GM23338 (cell line): Measurements from ENCODE around the gene NCLN. TPM values are rescaled to one million over a fixed set of nuclear protein-coding genes. Genes with fewer than 3 reads are reported as not detected.

Experiments
- ATAC-seq: fragments of 200-7000 bp; cut with Tn5 transposase; 3 replicates; pipeline ENCODE4 v1.9.1; 2020
- DNase-seq: peaks from one replicate; pipeline ENCODE4 v3.0.0-alpha.2; 2015; ENCODE audit warnings: low spot score
- H2AFZ ChIP-seq: fragments of 200-600 bp; sonication (generic); 2 replicates; pipeline ENCODE4 v1.8.0; 2016; ENCODE audit warnings: antibody characterized with exemption, mild to moderate bottlenecking, moderate library complexity
- H3F3A ChIP-seq: fragments of 200-600 bp; sonication (generic); replicated peaks from 2 replicates; pipeline ENCODE4 v1.8.0; 2017; ENCODE audit warnings: antibody characterized with exemption, mixed run types, low read depth
- H3K27ac ChIP-seq: fragments of 200-600 bp; sonication (generic); 2 replicates; pipeline ENCODE4 v1.6.1; 2016; ENCODE audit warnings: low read depth
- H3K27me3 ChIP-seq: fragments of 200-600 bp; sonication (generic); 2 replicates; pipeline ENCODE4 v1.8.0; 2016; ENCODE audit warnings: mild to moderate bottlenecking, mixed run types, moderate library complexity; ENCODE audit not compliant: insufficient read depth
- H3K36me3 ChIP-seq: fragments of 200-600 bp; sonication (generic); 2 replicates; pipeline ENCODE4 v1.8.0; 2016; ENCODE audit warnings: mild to moderate bottlenecking; ENCODE audit not compliant: insufficient read depth
- H3K4me1 ChIP-seq: fragments of 200-600 bp; sonication (generic); 2 replicates; pipeline ENCODE4 v1.8.0; 2016; ENCODE audit warnings: mild to moderate bottlenecking, moderate library complexity; ENCODE audit not compliant: insufficient read depth
- H3K4me2 ChIP-seq: fragments of 200-600 bp; sonication (generic); 2 replicates; pipeline ENCODE4 v1.7.1; 2017; ENCODE audit warnings: mixed run types
- H3K4me3 ChIP-seq: fragments of 200-600 bp; sonication (generic); 2 replicates; pipeline ENCODE4 v1.6.1; 2016; ENCODE audit warnings: mixed run types
- H3K79me2 ChIP-seq: fragments of 200-600 bp; sonication (generic); replicated peaks from 2 replicates; pipeline ENCODE4 v1.8.0; 2017; ENCODE audit warnings: mild to moderate bottlenecking; ENCODE audit not compliant: insufficient read depth
- H3K9me2 ChIP-seq: fragments of 200-600 bp; sonication (generic); 2 replicates; pipeline ENCODE4 v1.8.0; 2017; ENCODE audit not compliant: insufficient read depth
- H4K20me1 ChIP-seq: fragments of 200-600 bp; sonication (generic); replicated peaks from 2 replicates; pipeline ENCODE4 v1.8.0; 2017; ENCODE audit warnings: mild to moderate bottlenecking; ENCODE audit not compliant: insufficient read depth
- H3K27ac Mint-ChIP-seq: 2 replicates; pipeline ENCODE4 v1.8.0; 2020; ENCODE audit warnings: inconsistent platforms, mild to moderate bottlenecking, moderate library complexity, mixed read lengths
- H3K27me3 Mint-ChIP-seq: 3 replicates; pipeline ENCODE4 v1.8.0; 2022; ENCODE audit warnings: low read depth, mild to moderate bottlenecking, moderate library complexity, mixed read lengths, inconsistent platforms; ENCODE audit not compliant: insufficient read depth, poor library complexity
- H3K36me3 Mint-ChIP-seq: 3 replicates; pipeline ENCODE4 v1.8.0; 2021; ENCODE audit warnings: low read depth, mild to moderate bottlenecking, inconsistent platforms, moderate library complexity, mixed read lengths
- H3K4me1 Mint-ChIP-seq: 3 replicates; pipeline ENCODE4 v1.8.0; 2020; ENCODE audit warnings: mild to moderate bottlenecking, inconsistent platforms, mixed read lengths
- H3K4me3 Mint-ChIP-seq: 3 replicates; pipeline ENCODE4 v1.8.0; 2021; ENCODE audit warnings: moderate library complexity, mild to moderate bottlenecking, inconsistent platforms, mixed read lengths
- H3K9me3 Mint-ChIP-seq: 3 replicates; pipeline ENCODE4 v1.8.0; 2020; ENCODE audit warnings: moderate library complexity, mild to moderate bottlenecking, inconsistent platforms, mixed read lengths
- CREB1 ChIP-seq: fragments of 250-450 bp; sonication (Bioruptor Pico); IDR thresholded peaks from 2 replicates; pipeline ENCODE4 v1.5.0; 2020; ENCODE audit warnings: low read depth, mild to moderate bottlenecking, moderate library complexity
- CTCF ChIP-seq, 2 experiments: fragments of 200-600 bp in 1 of 2; sonication (generic) in 1 of 2; conservative IDR thresholded peaks; 2 replicates each; pipeline versions ENCODE4 v1.5.1 to v1.6.1; 2016 to 2017; ENCODE audit warnings: antibody characterized with exemption in 2 of 2, low read depth in 2 of 2, mild to moderate bottlenecking in 2 of 2, moderate library complexity in 1 of 2
- ETS1 ChIP-seq: IDR thresholded peaks from 2 replicates; pipeline ENCODE4 v1.6.1; 2016; ENCODE audit warnings: antibody characterized with exemption
- EZH2 ChIP-seq: fragments of 200-600 bp; sonication (generic); IDR thresholded peaks from one replicate; pipeline ENCODE4 v1.8.0; 2017; ENCODE audit warnings: antibody characterized with exemption, mild to moderate bottlenecking, low read depth; ENCODE audit not compliant: unreplicated experiment
- EZH2phosphoT487 ChIP-seq: fragments of 200-600 bp; sonication (generic); IDR thresholded peaks from one replicate; pipeline ENCODE4 v1.8.1; 2018; ENCODE audit warnings: antibody characterized with exemption; ENCODE audit not compliant: unreplicated experiment
- JUNB ChIP-seq: IDR thresholded peaks from one replicate; pipeline ENCODE4 v1.6.1; 2016; ENCODE audit warnings: antibody characterized with exemption; ENCODE audit not compliant: unreplicated experiment
- NANOG ChIP-seq: IDR thresholded peaks from 2 replicates; pipeline ENCODE4 v1.6.1; 2016; ENCODE audit warnings: antibody characterized with exemption, borderline replicate concordance
- POLR2AphosphoS5 ChIP-seq: IDR thresholded peaks from 2 replicates; pipeline ENCODE4 v1.6.1; 2016; ENCODE audit warnings: antibody characterized with exemption, low read depth
- REST ChIP-seq: IDR thresholded peaks from one replicate; pipeline ENCODE4 v1.6.1; 2018; ENCODE audit warnings: antibody characterized with exemption; ENCODE audit not compliant: unreplicated experiment
- STAT1 ChIP-seq: IDR thresholded peaks from one replicate; pipeline ENCODE4 v1.6.1; 2016; ENCODE audit warnings: antibody characterized with exemption; ENCODE audit not compliant: unreplicated experiment
- ZNF114 ChIP-seq: fragments of 250-450 bp; sonication (Bioruptor Pico); IDR thresholded peaks from 2 replicates; pipeline ENCODE4 v1.5.0; 2020; ENCODE audit warnings: mild to moderate bottlenecking, moderate library complexity
- ZNF331 ChIP-seq: fragments of 250-450 bp; sonication (Bioruptor Pico); IDR thresholded peaks from 2 replicates; pipeline ENCODE4 v1.5.0; 2020; ENCODE audit warnings: low read depth, mild to moderate bottlenecking, moderate library complexity
- polyA plus RNA-seq: library from polyadenylated mRNA; unstranded; fragments of >200 nt; fragmentation: Nextera tagmentation; extraction: Ambion mirVana; gene quantifications from 2 replicates; pipeline ENCODE4 v1.2.1, GENCODE V29; 2016
- total RNA-seq: library from RNA; depleted of rRNA; stranded (reverse); fragments of >200 nt; shearing (Covaris generic); gene quantifications from 2 replicates; pipeline ENCODE4 v1.2.3, GENCODE V29; 2014

The NCLN gene
- total and polyA plus RNA-seq, 2 experiments from 2014 or later, result 85.6 to 125 TPM

- TF ChIP-seq REST, result no peak
- TF ChIP-seq STAT1, result no peak
- TF ChIP-seq ZNF331, result no peak
- no peak for TF ChIP-seq POLR2AphosphoS5
- TF ChIP-seq EZH2phosphoT487, result no peak
Measured at GRCh38 chr19:3193256-3194105, 7.8 kb downstream of the NCLN start (continued).

GRCh38 chr19:3194106-3195087 is 8.7 kb downstream of the NCLN start:
- Histone ChIP-seq H2AFZ (no peak overlapping the region), H3K36me3 (no peaks in the 10 kb centered on the region; the same call in 1 of the 2 replicates), H3K4me2 (no peak overlapping the region), H3K4me3 (no peak overlapping the region), H3K9me2 (no peaks in the 10 kb centered on the region), H3K27me3 (no peaks in the 10 kb centered on the region), H3F3A (no peaks in the 10 kb centered on the region), H3K4me1 (no peaks in the 10 kb centered on the region), H3K79me2 (peaks cover 35% of the 10 kb centered on the region), H3K27ac (no peak overlapping the region), H4K20me1 (no peaks in the 10 kb centered on the region; the same call in 1 of the 2 replicates)
- peaks cover 14% of the 10 kb centered on the region; the same call in 2 of the 3 replicates for H3K36me3 Mint-ChIP-seq
- H3K9me3 Mint-ChIP-seq, result no peaks in the 10 kb centered on the region; the same call in 2 of the 3 replicates
- H3K27ac Mint-ChIP-seq, result no peak overlapping the region
- peaks cover 4% of the 10 kb centered on the region for H3K27me3 Mint-ChIP-seq
- H3K4me3 Mint-ChIP-seq, result no peak overlapping the region
- no peak for ATAC-seq
- H3K4me1 Mint-ChIP-seq, result peaks cover under 1% of the 10 kb centered on the region; the same call in 2 of the 3 replicates
- DNase-seq, result no peak
- TF ChIP-seq ZNF114 (CRISPR knock-in tag), result no peak
- no peak for TF ChIP-seq JUNB
- no peak for TF ChIP-seq CREB1 (CRISPR knock-in tag)
- no peak for TF ChIP-seq EZH2
- TF ChIP-seq EZH2phosphoT487, result no peak
- no peak for TF ChIP-seq ETS1
- TF ChIP-seq POLR2AphosphoS5, result no peak
- no peak for TF ChIP-seq REST
- no peak for TF ChIP-seq STAT1
- TF ChIP-seq CTCF (conservative IDR thresholded peaks at IDR 0.05; ENCODE audit: low read depth in 2 of 2), result no peak
- TF ChIP-seq ZNF331, result no peak
- TF ChIP-seq NANOG, result no peak
